ENCODE measurements around the gene TRIM8. TPM values are rescaled to one million over a fixed set of nuclear protein-coding genes. Genes with fewer than 3 reads are reported as not detected.

Gene TRIM8
- total and polyA plus RNA-seq, 2 donors (not counting 1 experiment from before 2014, with no cell fraction given): 44.9 to 74.4 TPM

- CTCF ChIA-PET: interaction anchor here (1.5 kb wide), 1 partner anchor 17 kb away, joined by 3 read pairs; no protein-coding TSS in a partner anchor
- peaks cover 0 to 6% of the 10 kb centered on the region in 2 donors for H3K4me1 ChIP-seq (ENCODE audit: control insufficient read depth in 2 of 2, insufficient read depth in 2 of 2, low read length in 2 of 2)
- no peaks in the 10 kb centered on the region for H3K9me3 ChIP-seq (ENCODE audit: control extremely low read depth in 1 of 3, control insufficient read depth in 2 of 3, insufficient read depth in 1 of 3, low read length in 2 of 3)
- intact Hi-C loops (cut with micrococcal nuclease): no loop called here
- no peak overlapping the region for H3K4me2 ChIP-seq (replicated peaks; ENCODE audit: low read depth, low read length, poor library complexity, severe bottlenecking)
- WGBS (ENCODE audit: insufficient coverage): 82% methylated on average over 8 of the region's 13 CpGs
- H3K79me2 ChIP-seq (ENCODE audit: control insufficient read depth, insufficient read depth, low read length): no peaks in the 10 kb centered on the region
- Mint-ChIP-seq H3K4me3 (no peak overlapping the region), H3K9me3 (ENCODE audit: insufficient read depth) (no peaks in the 10 kb centered on the region), H3K4me1 (peaks cover 17% of the 10 kb centered on the region), H3K27ac (no peak overlapping the region), H3K27me3 (no peaks in the 10 kb centered on the region)
- POLR2A ChIA-PET: no interaction called here
- no peak for DNase-seq
- no peak overlapping the region for H3K27ac ChIP-seq (ENCODE audit: low read length in 2 of 2)
- no peak for ATAC-seq (ENCODE audit: low read depth)
- no peaks in the 10 kb centered on the region for H4K20me1 ChIP-seq (ENCODE audit: control insufficient read depth, insufficient read depth, low read length, poor library complexity, severe bottlenecking)
- peaks cover 2 to 24% of the 10 kb centered on the region in 2 experiments for H3K36me3 ChIP-seq (replicated peaks in 1 of 2; ENCODE audit: control extremely low read depth in 1 of 2, control insufficient read depth in 1 of 2, extremely low read depth in 1 of 2, insufficient read depth in 2 of 2, low read length in 1 of 2)
- H2AFZ ChIP-seq (ENCODE audit: insufficient read depth, low read depth, low read length, poor library complexity, severe bottlenecking): no peak overlapping the region
- H3K4me3 ChIP-seq (ENCODE audit: control extremely low read depth in 1 of 5, extremely low read depth in 1 of 5, insufficient read depth in 1 of 5, low read depth in 2 of 5, low read length in 4 of 5): no peak overlapping the region
- H3K9ac ChIP-seq (ENCODE audit: low read length): no peak overlapping the region
- no peak for TF ChIP-seq EZH2 (IDR thresholded peaks at IDR 0.05; ENCODE audit: borderline replicate concordance, insufficient read depth, low read depth, low read length, poor library complexity, severe bottlenecking)
- TF ChIP-seq CTCF (IDR thresholded peaks at IDR 0.05): no peak
- no peaks in the 10 kb centered on the region for H3K27me3 ChIP-seq (replicated peaks in 1 of 4; ENCODE audit: control extremely low read depth in 1 of 4, control insufficient read depth in 3 of 4, insufficient read depth in 4 of 4, low read length in 3 of 4)
These were observed 22.6 kb upstream of the TRIM8 start for GRCh38 chr10:102621443-102622325.

- CTCF ChIA-PET: no interaction called here
- no peak overlapping the region for H2AFZ ChIP-seq (ENCODE audit: insufficient read depth, low read depth, low read length, poor library complexity, severe bottlenecking)
- H3K9ac ChIP-seq (ENCODE audit: low read length): no peak overlapping the region
- WGBS (ENCODE audit: insufficient coverage): 95% methylated on average over 2 of the region's 3 CpGs
- H3K27ac Mint-ChIP-seq: no peak overlapping the region
- no peak overlapping the region for H3K4me3 Mint-ChIP-seq
- no peaks in the 10 kb centered on the region for H3K9me3 Mint-ChIP-seq (ENCODE audit: insufficient read depth)
- H3K36me3 ChIP-seq (replicated peaks in 1 of 2; ENCODE audit: control extremely low read depth in 1 of 2, control insufficient read depth in 1 of 2, extremely low read depth in 1 of 2, insufficient read depth in 2 of 2, low read length in 1 of 2): peaks cover 0 to 11% of the 10 kb centered on the region in 2 experiments
- POLR2A ChIA-PET: no interaction called here
- H3K4me1 ChIP-seq (ENCODE audit: control insufficient read depth in 2 of 2, insufficient read depth in 2 of 2, low read length in 2 of 2): peaks cover 0 to 4% of the 10 kb centered on the region in 2 donors
- H3K27me3 ChIP-seq (replicated peaks in 1 of 4; ENCODE audit: control extremely low read depth in 1 of 4, control insufficient read depth in 3 of 4, insufficient read depth in 4 of 4, low read length in 3 of 4): no peaks in the 10 kb centered on the region
- no peaks in the 10 kb centered on the region for H3K9me3 ChIP-seq (ENCODE audit: control extremely low read depth in 1 of 3, control insufficient read depth in 2 of 3, insufficient read depth in 1 of 3, low read length in 2 of 3)
- DNase-seq (no peak), ATAC-seq (ENCODE audit: low read depth) (no peak)
- no peak for TF ChIP-seq EZH2 (IDR thresholded peaks at IDR 0.05; ENCODE audit: borderline replicate concordance, insufficient read depth, low read depth, low read length, poor library complexity, severe bottlenecking)
- TF ChIP-seq CTCF (IDR thresholded peaks at IDR 0.05): no peak
- no peak overlapping the region for H3K27ac ChIP-seq (ENCODE audit: low read length in 2 of 2)
- intact Hi-C loops (cut with micrococcal nuclease): no loop called here
- H3K4me2 ChIP-seq (replicated peaks; ENCODE audit: low read depth, low read length, poor library complexity, severe bottlenecking): no peak overlapping the region
- no peaks in the 10 kb centered on the region for H3K79me2 ChIP-seq (ENCODE audit: control insufficient read depth, insufficient read depth, low read length)
- no peaks in the 10 kb centered on the region for H4K20me1 ChIP-seq (ENCODE audit: control insufficient read depth, insufficient read depth, low read length, poor library complexity, severe bottlenecking)
- H3K27me3 Mint-ChIP-seq: no peaks in the 10 kb centered on the region
- H3K4me1 Mint-ChIP-seq: peaks cover 15% of the 10 kb centered on the region
- H3K4me3 ChIP-seq (ENCODE audit: control extremely low read depth in 1 of 5, extremely low read depth in 1 of 5, insufficient read depth in 1 of 5, low read depth in 2 of 5, low read length in 4 of 5): no peak overlapping the region
These were observed 20.2 kb upstream of the TRIM8 start for GRCh38 chr10:102624094-102624493.
